Measurements from ENCODE around the gene VEPH1.

VEPH1 gene

DNA sequence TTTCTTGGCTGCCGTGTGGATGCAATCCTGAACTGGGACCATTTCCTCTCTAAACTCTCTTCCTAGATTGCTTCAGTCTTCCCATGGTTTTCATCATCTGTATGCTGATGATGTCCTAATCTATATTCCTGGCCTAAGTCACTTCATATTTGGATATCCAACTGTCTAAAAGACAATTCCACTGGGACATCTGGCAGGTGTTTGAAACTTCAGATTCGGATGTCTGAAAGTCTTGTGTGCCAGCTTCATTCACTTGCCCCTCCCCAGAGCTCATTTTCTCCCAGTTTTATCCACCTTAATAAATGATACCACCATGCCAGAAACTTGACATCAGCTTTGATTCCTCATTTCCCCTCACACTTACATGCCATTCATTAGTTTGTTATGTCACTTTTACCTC is 201.5 kb downstream of the VEPH1 start:
- no peak overlapping the region for H3K9ac ChIP-seq (ENCODE audit: low read depth, low read length)
- no peak overlapping the region for H3K27ac ChIP-seq (ENCODE audit: low read depth, low read length)
- no peaks in the 10 kb centered on the region for H3K36me3 ChIP-seq (ENCODE audit: control insufficient read depth, insufficient read depth, low read length)
- peaks cover 6% of the 10 kb centered on the region; the same call in 1 of the 2 replicates for H3K4me1 ChIP-seq (ENCODE audit: control insufficient read depth, insufficient read depth, low read length)
- no peak overlapping the region for H3K4me3 ChIP-seq (ENCODE audit: low read depth, low read length)
- no peaks in the 10 kb centered on the region for H3K27me3 ChIP-seq (ENCODE audit: control insufficient read depth, insufficient read depth, low read length)
- no peaks in the 10 kb centered on the region for H3K9me3 ChIP-seq (ENCODE audit: control insufficient read depth, insufficient read depth, low read length)

DNA sequence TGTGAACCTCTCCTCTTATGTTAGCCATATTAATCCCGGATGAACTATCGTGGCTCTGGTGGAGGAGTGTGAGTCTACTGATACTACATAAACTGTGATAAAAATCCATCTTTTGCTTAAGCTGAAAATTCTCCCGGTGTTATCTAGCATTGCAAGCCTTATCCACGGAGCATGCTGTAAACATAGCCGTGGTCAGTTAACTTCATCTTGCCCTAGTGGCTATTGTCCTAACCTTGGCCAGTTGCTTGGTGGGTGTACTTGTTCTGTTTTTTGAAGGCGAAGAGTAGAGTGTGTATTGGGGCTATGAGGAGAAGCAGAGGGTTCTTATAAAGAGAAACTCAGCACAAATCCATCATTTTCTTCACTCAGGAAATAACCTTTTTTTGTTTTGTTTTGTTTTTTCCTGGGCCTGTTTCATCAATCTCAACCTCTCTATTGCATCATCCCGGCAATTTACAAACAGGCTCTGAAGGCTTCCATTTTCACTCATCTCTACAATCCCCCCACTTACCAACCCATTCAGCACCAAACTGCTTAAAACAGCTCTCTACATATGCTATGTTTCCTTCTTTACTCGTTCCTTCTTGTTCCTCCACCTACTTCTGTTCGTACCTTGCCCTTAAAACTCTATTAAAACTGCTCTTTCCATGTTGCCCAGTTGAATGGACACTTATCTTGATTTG is 202.1 kb downstream of the VEPH1 start:
- Histone ChIP-seq H3K27ac (ENCODE audit: low read depth, low read length) (no peak overlapping the region), H3K36me3 (ENCODE audit: control insufficient read depth, insufficient read depth, low read length) (no peaks in the 10 kb centered on the region), H3K4me3 (ENCODE audit: low read depth, low read length) (no peak overlapping the region), H3K9ac (ENCODE audit: low read depth, low read length) (no peak overlapping the region), H3K9me3 (ENCODE audit: control insufficient read depth, insufficient read depth, low read length) (no peaks in the 10 kb centered on the region), H3K4me1 (ENCODE audit: control insufficient read depth, insufficient read depth, low read length) (peaks cover 3% of the 10 kb centered on the region; the same call in 1 of the 2 replicates), H3K27me3 (ENCODE audit: control insufficient read depth, insufficient read depth, low read length) (no peaks in the 10 kb centered on the region)

DNA sequence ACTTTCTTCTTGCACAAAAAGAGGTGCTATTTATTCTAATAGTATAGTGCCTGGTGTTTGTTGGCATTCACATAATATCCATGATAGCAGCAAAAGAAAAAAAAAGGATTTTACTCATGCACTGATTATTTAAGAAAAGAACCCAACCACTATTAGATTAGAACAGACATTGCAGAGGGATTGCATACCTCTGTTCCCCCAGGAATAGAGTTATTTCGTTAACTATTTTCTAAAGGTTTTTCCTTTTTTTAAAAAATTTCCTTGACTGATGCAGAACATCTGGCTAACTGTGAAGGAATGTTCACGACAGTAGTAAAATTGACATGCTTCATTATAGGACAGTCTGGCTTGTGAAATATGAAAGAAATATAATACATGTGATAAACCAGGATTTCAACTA is 203.1 kb downstream of the VEPH1 start:
- Histone ChIP-seq H3K36me3 (ENCODE audit: control insufficient read depth, insufficient read depth, low read length) (no peaks in the 10 kb centered on the region), H3K9ac (ENCODE audit: low read depth, low read length) (no peak overlapping the region), H3K9me3 (ENCODE audit: control insufficient read depth, insufficient read depth, low read length) (no peaks in the 10 kb centered on the region), H3K27me3 (ENCODE audit: control insufficient read depth, insufficient read depth, low read length) (no peaks in the 10 kb centered on the region), H3K4me3 (ENCODE audit: low read depth, low read length) (no peak overlapping the region), H3K4me1 (ENCODE audit: control insufficient read depth, insufficient read depth, low read length) (no peaks in the 10 kb centered on the region), H3K27ac (ENCODE audit: low read depth, low read length) (no peak overlapping the region)

DNA sequence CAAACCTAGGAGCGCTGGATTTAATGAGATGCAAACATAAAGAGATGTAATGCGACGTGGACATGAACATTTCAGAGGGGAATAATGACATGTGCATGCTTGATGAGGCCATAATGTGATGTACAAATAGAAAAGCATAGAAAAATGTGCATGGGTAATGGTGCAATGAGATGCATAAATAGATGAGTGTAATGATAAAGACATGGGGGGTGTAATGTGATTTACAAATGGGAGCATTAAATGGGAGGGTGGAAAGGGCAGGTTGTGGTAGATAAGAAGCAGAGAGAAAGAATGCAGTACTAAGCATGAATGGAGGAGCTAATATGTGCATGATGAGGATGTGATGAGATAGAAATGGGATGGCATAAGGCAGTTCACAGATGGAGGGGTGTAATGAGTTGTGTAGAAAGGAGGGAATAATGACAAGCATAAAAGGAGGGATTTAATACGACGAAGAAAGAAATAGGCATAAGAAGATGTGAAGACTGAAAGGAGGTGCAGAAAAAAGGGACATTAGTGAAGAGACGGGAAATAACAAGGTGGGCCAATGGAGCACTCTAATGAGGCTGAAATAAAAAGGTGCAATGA is 205.8 kb downstream of the VEPH1 start:
- Histone ChIP-seq H3K9me3 (ENCODE audit: control insufficient read depth, insufficient read depth, low read length) (no peaks in the 10 kb centered on the region), H3K36me3 (ENCODE audit: control insufficient read depth, insufficient read depth, low read length) (no peaks in the 10 kb centered on the region), H3K4me3 (ENCODE audit: low read depth, low read length) (no peak overlapping the region), H3K9ac (ENCODE audit: low read depth, low read length) (no peak overlapping the region), H3K4me1 (ENCODE audit: control insufficient read depth, insufficient read depth, low read length) (0 out of 2 replicates have a peak, but pooled peaks cover 7% of the 10 kb centered on the region), H3K27me3 (ENCODE audit: control insufficient read depth, insufficient read depth, low read length) (no peaks in the 10 kb centered on the region), H3K27ac (ENCODE audit: low read depth, low read length) (no peak overlapping the region)

DNA sequence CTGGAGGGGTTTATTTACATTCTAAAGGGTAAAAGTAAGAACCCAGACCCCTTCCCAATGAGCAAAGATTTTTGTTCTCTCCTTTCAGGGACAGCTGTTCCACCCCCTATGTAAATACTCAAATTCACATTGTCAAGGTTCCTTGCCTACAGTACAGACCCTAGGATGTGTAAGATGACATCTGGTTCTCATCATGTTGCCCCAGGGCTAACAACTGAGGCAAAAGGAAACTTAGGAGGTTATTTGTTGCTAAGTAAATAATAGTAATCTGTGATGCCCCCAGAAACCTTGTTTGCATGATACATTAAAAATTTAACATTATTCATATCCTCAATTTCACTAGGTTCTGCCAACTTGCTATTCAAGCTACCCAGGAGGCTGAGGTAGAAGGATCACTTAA is 208.3 kb downstream of the VEPH1 start:
- Histone ChIP-seq H3K27ac (ENCODE audit: low read depth, low read length) (no peak overlapping the region), H3K36me3 (ENCODE audit: control insufficient read depth, insufficient read depth, low read length) (no peaks in the 10 kb centered on the region), H3K4me1 (ENCODE audit: control insufficient read depth, insufficient read depth, low read length) (peaks cover 11% of the 10 kb centered on the region; the same call in 1 of the 2 replicates), H3K4me3 (ENCODE audit: low read depth, low read length) (no peak overlapping the region), H3K9ac (ENCODE audit: low read depth, low read length) (no peak overlapping the region), H3K27me3 (ENCODE audit: control insufficient read depth, insufficient read depth, low read length) (no peaks in the 10 kb centered on the region), H3K9me3 (ENCODE audit: control insufficient read depth, insufficient read depth, low read length) (no peaks in the 10 kb centered on the region)

DNA sequence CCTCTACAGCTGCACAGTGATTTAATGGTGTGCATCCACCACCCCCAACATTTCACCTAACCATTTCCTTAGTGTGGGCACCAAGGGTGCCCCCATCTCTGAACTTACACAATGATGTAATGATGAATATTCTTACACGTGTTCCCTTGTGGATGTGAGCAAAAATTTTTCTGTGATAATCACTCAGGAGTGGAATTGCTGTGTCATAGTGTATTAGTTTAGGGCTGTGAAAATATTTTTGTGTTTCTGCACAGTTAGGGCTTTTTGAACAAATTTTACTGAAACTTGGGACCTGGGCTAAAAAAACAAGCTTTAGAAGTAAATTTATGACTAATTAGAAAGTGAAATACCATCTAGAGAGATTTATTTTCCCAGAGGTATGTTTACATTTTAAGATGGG is 208.7 kb downstream of the VEPH1 start:
- Histone ChIP-seq H3K27ac (ENCODE audit: low read depth, low read length) (no peak overlapping the region), H3K9ac (ENCODE audit: low read depth, low read length) (no peak overlapping the region), H3K4me3 (ENCODE audit: low read depth, low read length) (no peak overlapping the region), H3K36me3 (ENCODE audit: control insufficient read depth, insufficient read depth, low read length) (no peaks in the 10 kb centered on the region), H3K27me3 (ENCODE audit: control insufficient read depth, insufficient read depth, low read length) (no peaks in the 10 kb centered on the region), H3K9me3 (ENCODE audit: control insufficient read depth, insufficient read depth, low read length) (no peaks in the 10 kb centered on the region), H3K4me1 (ENCODE audit: control insufficient read depth, insufficient read depth, low read length) (peaks cover 11% of the 10 kb centered on the region; the same call in 1 of the 2 replicates)

DNA sequence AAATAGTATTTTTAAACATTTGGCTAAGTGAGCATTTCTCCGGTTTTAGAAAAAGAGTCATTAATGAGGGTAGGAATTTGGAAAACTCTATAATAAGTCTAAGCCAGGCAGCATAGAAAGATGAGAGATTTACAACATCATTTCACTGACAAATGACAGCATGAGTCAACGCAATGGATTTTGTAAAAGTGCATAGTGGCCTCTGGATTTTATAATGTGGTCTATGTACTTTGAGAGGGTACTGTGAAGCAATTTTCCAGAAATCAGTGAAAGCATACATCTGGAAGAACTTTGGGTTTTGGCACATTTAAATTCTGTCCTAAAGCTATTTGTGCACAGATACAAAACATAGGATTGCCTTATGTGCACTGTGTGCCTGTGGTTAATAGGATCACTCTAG is 212.4 kb downstream of the VEPH1 start:
- no peaks in the 10 kb centered on the region for H3K9me3 ChIP-seq (ENCODE audit: control insufficient read depth, insufficient read depth, low read length)
- H3K9ac ChIP-seq (ENCODE audit: low read depth, low read length): no peak overlapping the region

DNA sequence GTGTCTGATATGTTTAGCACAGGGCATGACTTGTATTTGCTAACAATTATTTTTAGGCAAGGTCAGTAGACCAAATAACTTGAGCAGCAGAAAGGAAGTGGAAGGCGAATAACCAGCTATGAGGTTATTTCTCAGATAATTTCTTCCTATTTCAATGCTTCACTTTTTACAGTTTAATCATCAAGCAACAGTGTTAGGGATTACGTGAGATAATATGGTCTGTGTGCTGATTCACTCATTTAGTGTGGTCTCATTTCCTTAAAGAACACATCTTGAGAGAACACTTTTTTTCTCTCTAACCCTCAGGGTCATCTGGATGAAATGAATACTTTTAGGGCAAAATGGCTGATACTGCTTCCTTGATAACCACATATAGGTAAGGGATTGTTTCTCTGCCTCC is 217.2 kb downstream of the VEPH1 start:
- Histone ChIP-seq H3K36me3 (ENCODE audit: control insufficient read depth, insufficient read depth, low read length) (no peaks in the 10 kb centered on the region), H3K4me1 (ENCODE audit: control insufficient read depth, insufficient read depth, low read length) (0 out of 2 replicates have a peak, but pooled peaks cover 4% of the 10 kb centered on the region), H3K9me3 (ENCODE audit: control insufficient read depth, insufficient read depth, low read length) (no peaks in the 10 kb centered on the region), H3K27me3 (ENCODE audit: control insufficient read depth, insufficient read depth, low read length) (no peaks in the 10 kb centered on the region), H3K9ac (ENCODE audit: low read depth, low read length) (no peak overlapping the region), H3K27ac (ENCODE audit: low read depth, low read length) (no peak overlapping the region), H3K4me3 (ENCODE audit: low read depth, low read length) (no peak overlapping the region)

More for the DNA sequence above, 212.4 kb downstream of the VEPH1 start:
- no peaks in the 10 kb centered on the region for H3K27me3 ChIP-seq (ENCODE audit: control insufficient read depth, insufficient read depth, low read length)
- peaks cover 15% of the 10 kb centered on the region; the same call in 1 of the 2 replicates for H3K4me1 ChIP-seq (ENCODE audit: control insufficient read depth, insufficient read depth, low read length)
- H3K27ac ChIP-seq (ENCODE audit: low read depth, low read length): no peak overlapping the region
- no peak overlapping the region for H3K4me3 ChIP-seq (ENCODE audit: low read depth, low read length)
- no peaks in the 10 kb centered on the region for H3K36me3 ChIP-seq (ENCODE audit: control insufficient read depth, insufficient read depth, low read length)

DNA sequence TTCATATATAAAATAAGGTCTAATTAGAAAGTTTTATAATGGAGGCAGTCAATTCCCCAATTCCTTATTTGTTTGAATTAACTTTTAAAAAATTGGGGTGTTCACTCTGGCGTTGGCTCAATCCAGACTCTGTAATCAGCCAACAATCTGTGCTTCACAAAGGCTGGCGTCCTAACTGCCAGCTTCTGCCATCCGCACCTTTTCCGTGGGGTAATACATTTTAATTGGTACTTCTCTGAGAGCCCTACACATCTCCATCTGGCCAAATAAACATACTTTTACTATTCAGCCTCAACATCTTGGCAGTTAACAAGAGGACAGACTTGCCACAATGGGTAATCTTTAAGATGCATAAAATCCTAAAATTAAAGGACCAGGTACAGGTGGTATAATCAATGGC is 218.1 kb downstream of the VEPH1 start:
- Histone ChIP-seq H3K27me3 (ENCODE audit: control insufficient read depth, insufficient read depth, low read length) (no peaks in the 10 kb centered on the region), H3K36me3 (ENCODE audit: control insufficient read depth, insufficient read depth, low read length) (no peaks in the 10 kb centered on the region), H3K4me3 (ENCODE audit: low read depth, low read length) (no peak overlapping the region), H3K27ac (ENCODE audit: low read depth, low read length) (no peak overlapping the region), H3K9me3 (ENCODE audit: control insufficient read depth, insufficient read depth, low read length) (no peaks in the 10 kb centered on the region), H3K4me1 (ENCODE audit: control insufficient read depth, insufficient read depth, low read length) (0 out of 2 replicates have a peak, but pooled peaks cover 4% of the 10 kb centered on the region), H3K9ac (ENCODE audit: low read depth, low read length) (no peak overlapping the region)

DNA sequence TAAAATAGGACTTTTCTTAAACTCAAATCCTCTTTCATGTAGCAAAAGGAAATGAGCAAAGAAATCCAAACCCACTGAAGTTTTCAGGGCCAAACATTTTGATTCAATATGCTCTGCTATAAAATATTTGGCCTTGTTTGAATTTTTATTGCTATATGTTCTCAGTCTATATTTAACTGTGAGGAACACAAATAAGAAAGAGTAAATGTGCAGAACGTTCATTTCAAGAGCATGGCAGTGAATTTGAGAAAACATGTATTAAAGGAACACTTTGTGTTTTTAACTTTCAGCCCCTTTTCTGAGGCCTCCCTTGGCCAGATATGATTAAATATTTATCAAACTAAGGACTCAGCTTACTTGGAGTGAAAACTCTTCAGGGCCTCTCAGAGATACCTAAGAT is 218.5 kb downstream of the VEPH1 start:
- 0 out of 2 replicates have a peak, but pooled peaks cover 4% of the 10 kb centered on the region for H3K4me1 ChIP-seq (ENCODE audit: control insufficient read depth, insufficient read depth, low read length)
- no peak overlapping the region for H3K27ac ChIP-seq (ENCODE audit: low read depth, low read length)
- H3K36me3 ChIP-seq (ENCODE audit: control insufficient read depth, insufficient read depth, low read length): no peaks in the 10 kb centered on the region
- no peaks in the 10 kb centered on the region for H3K9me3 ChIP-seq (ENCODE audit: control insufficient read depth, insufficient read depth, low read length)
- no peak overlapping the region for H3K9ac ChIP-seq (ENCODE audit: low read depth, low read length)
- H3K27me3 ChIP-seq (ENCODE audit: control insufficient read depth, insufficient read depth, low read length): no peaks in the 10 kb centered on the region
- H3K4me3 ChIP-seq (ENCODE audit: low read depth, low read length): no peak overlapping the region
